K562 (cell line): ENCODE results near the gene CACNA2D2. TPM values are rescaled to one million over a fixed set of nuclear protein-coding genes. Genes with fewer than 3 reads are reported as not detected.

Source experiments
- DEAF1 ChIP-seq: fragments of 450-650 bp; formaldehyde crosslinking; IDR thresholded peaks from 2 replicates; pipeline ENCODE4 v1.4.0; 2020; ENCODE audit warnings: mild to moderate bottlenecking, moderate library complexity
- HCFC1 ChIP-seq: IDR thresholded peaks from 2 replicates; pipeline ENCODE4 v1.6.1; 2012; ENCODE audit warnings: low read depth, low read length, improper control_type of control experiment
- MAFF ChIP-seq: IDR thresholded peaks from 2 replicates; pipeline ENCODE4 v1.6.1; 2012; ENCODE audit warnings: low read length, improper control_type of control experiment
- MBD2 ChIP-seq: sonication (generic); IDR thresholded peaks from 2 replicates; pipeline ENCODE4 v1.6.1; 2016; ENCODE audit warnings: low read depth, borderline replicate concordance
- MYC ChIP-seq, 2 experiments: fragments of 250-450 bp in 1 of 2; sonication (Bioruptor Pico) in 1 of 2; IDR thresholded peaks; 2 replicates each; pipeline versions ENCODE4 v1.5.1 to v1.6.1; 2012 to 2021; ENCODE audit warnings: low read depth in 2 of 2, borderline replicate concordance in 1 of 2, improper control_type of control experiment in 1 of 2, low read length in 1 of 2, mild to moderate bottlenecking in 1 of 2, moderate library complexity in 1 of 2
- NR4A1 ChIP-seq, 2 experiments: fragments of 250-450 bp in 1 of 2; fragments of 450-650 bp in 1 of 2; sonication (Bioruptor Pico) in 1 of 2; IDR thresholded peaks; 2 replicates each; pipeline versions ENCODE4 v1.4.0 to v1.6.1; 2016 to 2020; ENCODE audit warnings: mild to moderate bottlenecking in 2 of 2, missing compliant biosample characterization in 1 of 2, missing genetic modification characterization in 1 of 2, moderate library complexity in 1 of 2
- SMC3 ChIP-seq: conservative IDR thresholded peaks from 2 replicates; pipeline ENCODE4 v1.6.1; 2011; ENCODE audit warnings: low read depth, low read length, improper control_type of control experiment; ENCODE audit not compliant: insufficient read depth
- THRA ChIP-seq: fragments of 450-650 bp; IDR thresholded peaks from 2 replicates; pipeline ENCODE4 v1.6.1; 2017; ENCODE audit warnings: mild to moderate bottlenecking, moderate library complexity
- ZNF318 ChIP-seq, 2 experiments: fragments of 450-650 bp; IDR thresholded peaks; 2 replicates each; pipeline ENCODE4 v1.6.1; 2016; ENCODE audit warnings: mild to moderate bottlenecking in 2 of 2, borderline replicate concordance in 1 of 2, low read depth in 1 of 2, moderate library complexity in 1 of 2
- polyA plus RNA-seq, 8 experiments: library from polyadenylated mRNA; depleted of rRNA in 4 of 8; stranded (reverse) in 5 of 8; unstranded in 3 of 8; fragments of >200 nt; fragmentation: Nextera tagmentation in 2 of 8; fragmentation: Illumina TruSeq in 1 of 8; extraction: Ambion mirVana in 2 of 8; extraction: Trizol in 1 of 8; gene quantifications; 2 replicates each; pipeline versions ENCODE4 v1.2.1 to v1.2.3, GENCODE V29; 2011 to 2014; ENCODE audit warnings: inconsistent platforms in 1 of 8, missing spikeins in 1 of 8
- total RNA-seq, 7 experiments: library from RNA; depleted of rRNA in 6 of 7; stranded (reverse); fragments of >200 nt in 6 of 7; fragmentation: Illumina TruSeq in 2 of 7; extraction: Trizol in 2 of 7; gene quantifications; 2 replicates each; pipeline versions ENCODE4 v1.2.1 to v1.2.3, GENCODE V29; 2011 to 2021; ENCODE audit warnings: low replicate concordance in 1 of 7

CACNA2D2 gene
- total and polyA plus RNA-seq, 9 of the 15 experiments (the other 6 are each of a cell fraction or from before 2014, with no cell fraction given) = 0.11 to 0.58 (median 0.36) TPM; not detected in 2

- TF ChIP-seq NR4A1 (CRISPR knock-in tag; IDR thresholded peaks at IDR 0.05) (no peak), NR4A1 (tag; IDR thresholded peaks at IDR 0.05) (no peak), THRA (no peak), ZNF318 (IDR thresholded peaks at IDR 0.05; ENCODE audit: borderline replicate concordance in 1 of 2, low read depth in 1 of 2) (no peak), MAFF (no peak), SMC3 (peak; percentile 55), HCFC1 (no peak), MBD2 (no peak), DEAF1 (CRISPR knock-in tag) (peak; percentile 40; the same call in 1 of the 2 replicates), MYC (IDR thresholded peaks at IDR 0.05; ENCODE audit: low read depth, low read length) (no peak; the same call in 1 of the 2 replicates), MYC (CRISPR knock-in tag; IDR thresholded peaks at IDR 0.05; ENCODE audit: borderline replicate concordance, low read depth) (no peak)
Observed at GRCh38 chr3:50324351-50325112, 178.9 kb downstream of the CACNA2D2 start (continued).
